ENCODE results near the gene DRAXIN. TPM values are rescaled to one million over a fixed set of nuclear protein-coding genes. Genes with fewer than 3 reads are reported as not detected.

Gene DRAXIN
- total and polyA plus RNA-seq, 11 donors, result 0.03 to 0.29 (median 0.10) TPM; not detected in 4

DNA sequence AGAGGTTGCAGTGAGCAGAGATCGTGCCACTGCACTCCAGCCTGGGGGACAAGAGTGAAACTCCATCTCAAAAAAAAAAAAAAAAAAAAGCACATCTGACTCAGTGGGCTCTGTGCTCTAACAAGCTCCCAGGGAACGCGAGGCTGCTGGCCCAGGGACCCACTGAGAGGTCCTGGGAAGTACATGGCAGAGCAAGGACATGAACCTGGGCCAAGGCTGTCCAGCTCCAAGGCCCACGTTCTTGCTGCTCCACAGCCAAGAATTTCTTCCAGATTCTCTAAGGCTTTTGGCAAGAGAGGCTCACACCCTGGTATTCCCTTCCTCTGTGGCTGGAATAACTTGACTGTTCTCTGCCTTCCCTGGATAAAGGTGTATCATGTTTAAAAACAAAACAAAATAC is 29.0 kb downstream of the DRAXIN start:
- WGBS, 4 donors, result 57 to 75% (median 70%) methylated on average over 4 of the region's 4 CpGs
- no peak for TF ChIP-seq POLR2A (IDR thresholded peaks at IDR 0.05)
- TF ChIP-seq, protein P1, sequence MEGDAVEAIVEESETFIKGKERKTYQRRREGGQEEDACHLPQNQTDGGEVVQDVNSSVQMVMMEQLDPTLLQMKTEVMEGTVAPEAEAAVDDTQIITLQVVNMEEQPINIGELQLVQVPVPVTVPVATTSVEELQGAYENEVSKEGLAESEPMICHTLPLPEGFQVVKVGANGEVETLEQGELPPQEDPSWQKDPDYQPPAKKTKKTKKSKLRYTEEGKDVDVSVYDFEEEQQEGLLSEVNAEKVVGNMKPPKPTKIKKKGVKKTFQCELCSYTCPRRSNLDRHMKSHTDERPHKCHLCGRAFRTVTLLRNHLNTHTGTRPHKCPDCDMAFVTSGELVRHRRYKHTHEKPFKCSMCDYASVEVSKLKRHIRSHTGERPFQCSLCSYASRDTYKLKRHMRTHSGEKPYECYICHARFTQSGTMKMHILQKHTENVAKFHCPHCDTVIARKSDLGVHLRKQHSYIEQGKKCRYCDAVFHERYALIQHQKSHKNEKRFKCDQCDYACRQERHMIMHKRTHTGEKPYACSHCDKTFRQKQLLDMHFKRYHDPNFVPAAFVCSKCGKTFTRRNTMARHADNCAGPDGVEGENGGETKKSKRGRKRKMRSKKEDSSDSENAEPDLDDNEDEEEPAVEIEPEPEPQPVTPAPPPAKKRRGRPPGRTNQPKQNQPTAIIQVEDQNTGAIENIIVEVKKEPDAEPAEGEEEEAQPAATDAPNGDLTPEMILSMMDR (IDR thresholded peaks at IDR 0.05), result no peak
- intact Hi-C loops (cut with DNase I), result loop anchor here in 4 of 10 donors (1.0 to 10.0 kb wide), 4 partner anchors 56 to 676 kb away; partner anchors contain the start of genes FBXO6 (in 3 of the 4) and MASP2 (in 1 of the 4)
- peaks cover 0 to 7% (median 0%) of the 10 kb centered on the region in 9 donors for H3K27me3 ChIP-seq
- H3K4me3 ChIP-seq, result no peak overlapping the region
- ATAC-seq (no peak), DNase-seq (no peak)
- H3K27ac ChIP-seq, result no peak overlapping the region
- no peaks in the 10 kb centered on the region for H3K9me3 ChIP-seq
- peaks cover 0 to 22% (median 9%) of the 10 kb centered on the region in 12 donors for H3K4me1 ChIP-seq
- H3K36me3 ChIP-seq, result no peaks in the 10 kb centered on the region

GRCh38 chr1:11721311-11721710 is 29.8 kb downstream of the DRAXIN start:
- TF ChIP-seq POLR2A (IDR thresholded peaks at IDR 0.05), result no peak
- TF ChIP-seq, protein P1 (IDR thresholded peaks at IDR 0.05), result no peak
- intact Hi-C loops (cut with DNase I), result loop anchor here in 3 of 10 donors (5.0 to 10.0 kb wide), 3 partner anchors 59 to 677 kb away; partner anchors contain the start of genes FBXO6 (in 2 of the 3) and MASP2 (in 1 of the 3)
- WGBS, 4 donors, result 50 to 80% (median 75%) methylated on average over 4 of the region's 4 CpGs

DNA sequence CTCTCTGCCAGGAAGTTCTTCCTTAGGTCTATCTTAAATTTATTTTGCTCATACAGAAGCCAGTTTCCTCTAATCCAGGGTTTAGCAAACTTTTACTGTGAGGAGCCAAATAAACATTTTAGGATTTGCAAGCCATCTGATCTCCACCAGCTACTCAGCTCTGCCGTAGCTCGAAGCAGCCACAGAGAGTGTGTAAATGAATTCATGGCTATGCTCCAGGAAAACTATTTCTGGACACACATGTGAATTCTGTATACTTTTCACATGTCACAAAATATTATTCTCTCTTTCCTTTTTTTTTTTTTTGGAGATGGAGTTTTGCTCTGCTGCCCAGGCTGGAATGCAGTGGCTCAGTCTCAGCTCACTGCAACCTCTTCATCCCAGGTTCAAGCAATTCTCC is 31.0 kb downstream of the DRAXIN start:
- H3K27ac ChIP-seq, result no peak overlapping the region
- no peak for ATAC-seq
- no peak for TF ChIP-seq POLR2A (IDR thresholded peaks at IDR 0.05)
- TF ChIP-seq, protein P1 (IDR thresholded peaks at IDR 0.05), result no peak
- no peaks in the 10 kb centered on the region for H3K36me3 ChIP-seq
- no peak for DNase-seq
- 23 to 37% (median 26%) methylated on average over 2 of the region's 2 CpGs for WGBS, 4 donors
- no peak overlapping the region for H3K4me3 ChIP-seq
- intact Hi-C loops (cut with DNase I), result loop anchor here in 3 of 10 donors (5.0 to 10.0 kb wide), 3 partner anchors 60 to 678 kb away; partner anchors contain the start of genes FBXO6 (in 2 of the 3) and MASP2 (in 1 of the 3)
- H3K27me3 ChIP-seq, result no peaks in the 10 kb centered on the region
- H3K4me1 ChIP-seq, result peaks cover 0 to 36% (median 9%) of the 10 kb centered on the region in 12 donors
- no peaks in the 10 kb centered on the region for H3K9me3 ChIP-seq

More at GRCh38 chr1:11721311-11721710, 29.8 kb downstream of the DRAXIN start:
- no peak overlapping the region for H3K4me3 ChIP-seq
- ATAC-seq, result no peak
- peaks cover 0 to 7% (median 0%) of the 10 kb centered on the region in 9 donors for H3K27me3 ChIP-seq
- H3K4me1 ChIP-seq, result peaks cover 0 to 27% (median 9%) of the 10 kb centered on the region in 12 donors
- no peak for DNase-seq
- H3K9me3 ChIP-seq, result no peaks in the 10 kb centered on the region
- no peaks in the 10 kb centered on the region for H3K36me3 ChIP-seq
- no peak overlapping the region for H3K27ac ChIP-seq

GRCh38 chr1:11725616-11726015 is 34.1 kb downstream of the DRAXIN start:
- Histone ChIP-seq H3K27me3 (no peaks in the 10 kb centered on the region), H3K4me1 (peaks cover 0 to 44% (median 6%) of the 10 kb centered on the region in 12 donors), H3K36me3 (no peaks in the 10 kb centered on the region), H3K4me3 (no peak overlapping the region), H3K27ac (no peak overlapping the region), H3K9me3 (no peaks in the 10 kb centered on the region)
- no peak for ATAC-seq
- TF ChIP-seq, protein P1 (IDR thresholded peaks at IDR 0.05), result no peak
- TF ChIP-seq POLR2A (IDR thresholded peaks at IDR 0.05), result no peak
- WGBS, 4 donors, result 74 to 86% (median 77%) methylated on average over 5 of the region's 5 CpGs
- intact Hi-C loops (cut with DNase I), result loop anchor here in 1 of 10 donors (10.0 kb wide), 1 partner anchor 681 kb away; the partner anchor contains the start of gene MASP2
- DNase-seq, result no peak

Data from heart left ventricle (tissue), 16 donors.